GM23248 (cell line): ENCODE results near the gene SCMH1.

Experiments
- EZH2 ChIP-seq: fragments of 200-600 bp; sonication (generic); IDR thresholded peaks from 2 replicates; pipeline ENCODE4 v1.6.1; 2018; ENCODE audit warnings: antibody characterized with exemption, mild to moderate bottlenecking; ENCODE audit not compliant: insufficient read depth, poor library complexity, severe bottlenecking
- EZH2phosphoT487 ChIP-seq: fragments of 200-600 bp; sonication (generic); IDR thresholded peaks from 2 replicates; pipeline ENCODE4 v1.6.1; 2018; ENCODE audit warnings: antibody characterized with exemption, moderate library complexity, mild to moderate bottlenecking, low read depth; ENCODE audit not compliant: insufficient read depth

DNA sequence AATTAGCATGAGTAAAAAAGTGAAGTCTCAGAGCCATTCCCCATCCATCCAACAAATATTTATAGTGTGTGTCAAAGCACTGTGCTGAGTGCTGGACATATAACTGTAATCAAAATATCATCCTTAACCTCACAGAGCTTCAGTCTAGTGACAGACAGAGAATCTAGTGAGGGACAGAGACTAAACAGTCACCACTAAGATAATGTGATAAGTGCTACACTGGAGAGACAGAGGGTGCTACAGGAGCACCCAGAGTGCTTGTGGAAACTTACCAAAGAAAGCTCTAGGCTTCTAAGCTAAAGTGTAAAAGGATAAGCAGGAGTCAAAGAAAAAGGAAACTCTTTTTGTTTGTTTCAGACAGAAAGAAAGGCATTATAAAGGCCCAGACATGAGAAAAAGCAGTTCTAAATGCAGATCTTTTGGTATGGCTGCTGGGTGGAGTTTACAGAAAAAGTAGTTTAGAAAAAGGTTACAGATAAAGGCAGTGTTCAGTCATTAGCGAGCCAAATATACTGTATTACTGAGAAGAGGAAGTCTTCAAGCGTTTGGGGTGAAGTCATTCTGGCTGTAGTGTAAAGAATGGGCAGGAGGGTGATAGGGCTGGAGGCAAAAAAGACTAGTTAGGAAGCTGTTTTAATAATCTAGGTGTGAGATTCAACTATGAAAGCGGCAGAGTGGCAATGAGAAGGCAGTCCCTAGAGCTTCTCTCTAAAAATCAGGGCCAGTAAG lies 83.8 kb downstream of the SCMH1 start:
- TF ChIP-seq EZH2 (no peak), EZH2phosphoT487 (no peak)
